GM13976 (cell line): Measurements from ENCODE around the gene CHKB.

Experiments used
- DNase-seq: peaks from one replicate; pipeline ENCODE4 v3.0.0; 2012; ENCODE audit warnings: low spot score
- CTCF ChIP-seq: IDR thresholded peaks from 2 replicates; pipeline ENCODE4 v1.5.1; 2012; ENCODE audit warnings: borderline replicate concordance, mild to moderate bottlenecking; ENCODE audit not compliant: insufficient read depth; ENCODE audit errors: extremely low read depth, missing control alignments, control extremely low read depth
- in situ Hi-C: fragments of 300-500 bp; cut with MboI; formaldehyde crosslinking; loops from one replicate; pipeline ENCODE4 v1.12.0; 2022; ENCODE audit warnings: low sequenced_read_pairs, mixed read lengths, inconsistent platforms; ENCODE audit not compliant: unreplicated experiment

CHKB gene

GRCh38 chr22:50576806-50577696 is 5.6 kb downstream of the CHKB start:
- in situ Hi-C loops, result no loop called here
- TF ChIP-seq CTCF, result no peak
- no peak for DNase-seq

- in situ Hi-C loops, result no loop called here
- no peak for TF ChIP-seq CTCF
- no peak for DNase-seq
Observed at GRCh38 chr22:50576070-50576469, 6.6 kb downstream of the CHKB start.

- DNase-seq, result no peak
- in situ Hi-C loops, result no loop called here
- TF ChIP-seq CTCF, result no peak
Observed at GRCh38 chr22:50575426-50575941, 7.2 kb downstream of the CHKB start.

GRCh38 chr22:50574383-50574755 is 8.3 kb downstream of the CHKB start:
- DNase-seq, result no peak
- in situ Hi-C loops, result no loop called here
- no peak for TF ChIP-seq CTCF

- in situ Hi-C loops, result no loop called here
- TF ChIP-seq CTCF, result no peak
- DNase-seq, result no peak
Observed at GRCh38 chr22:50573491-50574382, 8.9 kb downstream of the CHKB start.

- in situ Hi-C loops, result no loop called here
- no peak for DNase-seq
- TF ChIP-seq CTCF, result no peak
Observed at GRCh38 chr22:50572965-50573364, 9.7 kb downstream of the CHKB start.
